Measurements from ENCODE around the gene TNFRSF8. TPM values are rescaled to one million over a fixed set of nuclear protein-coding genes. Genes with fewer than 3 reads are reported as not detected.

TNFRSF8 gene
- total and polyA plus RNA-seq, 2 of the 4 experiments (the other 2 are of a cell fraction): under 0.01 to 0.31 TPM

GRCh38 chr1:12144969-12145368 is 81.9 kb downstream of the TNFRSF8 start:
- intact Hi-C loops (cut with micrococcal nuclease): no loop called here
- no peak overlapping the region for H2BK5ac ChIP-seq (ENCODE audit: low read depth, low read length, poor library complexity, severe bottlenecking)
- ChIA-PET POLR2A (ENCODE audit: unreplicated experiment) (no interaction called here), CTCF (no interaction called here)
- peak overlapping the region; percentile 33 for H2AK9ac ChIP-seq (replicated peaks; ENCODE audit: low read depth, low read length, poor library complexity)
- TF ChIP-seq BHLHE40 (IDR thresholded peaks at IDR 0.05; ENCODE audit: low read depth, low read length): no peak
- TF ChIP-seq FOS (IDR thresholded peaks at IDR 0.05; ENCODE audit: low read depth, low read length): no peak
- no peak for TF ChIP-seq RAD21 (IDR thresholded peaks at IDR 0.05; ENCODE audit: low read length)
- TF ChIP-seq POLR2A (IDR thresholded peaks at IDR 0.05; ENCODE audit: low read depth, low read length): no peak
- no peak for TF ChIP-seq MXI1 (IDR thresholded peaks at IDR 0.05; ENCODE audit: borderline replicate concordance, low read depth, low read length)
- no peak for TF ChIP-seq RCOR1 (IDR thresholded peaks at IDR 0.05; ENCODE audit: insufficient replicate concordance, low read length)
- TF ChIP-seq MAFK (IDR thresholded peaks at IDR 0.05; ENCODE audit: low read depth, low read length): no peak
- no peak for TF ChIP-seq CTCF (conservative IDR thresholded peaks at IDR 0.05; ENCODE audit: low read depth, low read length)
- no peak for TF ChIP-seq ELK1 (IDR thresholded peaks at IDR 0.05; ENCODE audit: borderline replicate concordance, low read depth, low read length)
- TF ChIP-seq SMC3 (IDR thresholded peaks at IDR 0.05; ENCODE audit: low read depth, low read length): no peak
- TF ChIP-seq NFE2L2 (IDR thresholded peaks at IDR 0.05; ENCODE audit: low read depth, low read length): no peak
- no peak for TF ChIP-seq MAZ (IDR thresholded peaks at IDR 0.05; ENCODE audit: borderline replicate concordance, low read depth, low read length)
- no peak for TF ChIP-seq CHD1 (IDR thresholded peaks at IDR 0.05; ENCODE audit: low read depth, low read length)
- no peak overlapping the region for H4K5ac ChIP-seq (ENCODE audit: low read depth, low read length)
- H2BK20ac ChIP-seq (ENCODE audit: low read depth, low read length): peak overlapping the region; percentile 68; the same call in 1 of the 2 replicates
- no peak overlapping the region; the same call in 1 of the 2 replicates for H3K27ac ChIP-seq (ENCODE audit: insufficient read depth, low read length)
- no peaks in the 10 kb centered on the region for H4K20me1 ChIP-seq (ENCODE audit: insufficient read depth, low read length)
- no peak overlapping the region for H3K18ac ChIP-seq (ENCODE audit: low read depth, low read length)
- H3K9me1 ChIP-seq (ENCODE audit: insufficient read depth, low read length): peaks cover 13% of the 10 kb centered on the region
- peak overlapping the region; percentile 85; the same call in 2 of the 3 replicates for H2BK15ac ChIP-seq (ENCODE audit: low read depth, low read length)
- no peak overlapping the region for H3K4me2 ChIP-seq (ENCODE audit: low read depth, low read length)
- no peak overlapping the region for H3K9ac ChIP-seq (ENCODE audit: low read depth, low read length)
- H3K4ac ChIP-seq (ENCODE audit: low read depth, low read length): peak overlapping the region; percentile 11
- no peak overlapping the region for H3K56ac ChIP-seq (ENCODE audit: extremely low read depth, insufficient read depth, low read length)
- H3K36me3 ChIP-seq (ENCODE audit: control insufficient read depth, insufficient read depth, low read length): no peaks in the 10 kb centered on the region
- H4K8ac ChIP-seq (ENCODE audit: low read depth in 2 of 2, low read length in 2 of 2): no peak overlapping the region
- no peaks in the 10 kb centered on the region for H3K79me1 ChIP-seq (ENCODE audit: low read depth in 1 of 2, low read length in 2 of 2)
- BruUV-seq (replicated peaks): no TSS peak
- peak overlapping the region; percentile 83 for H2AK5ac ChIP-seq (ENCODE audit: low read depth, low read length)
- no peak overlapping the region for H3K23ac ChIP-seq (ENCODE audit: low read depth, low read length)
- ATAC-seq (ENCODE audit: low read depth) (no peak), DNase-seq (no peak)
- H3K9me3 ChIP-seq (ENCODE audit: control insufficient read depth, insufficient read depth, low read length): peaks cover 4% of the 10 kb centered on the region; the same call in 1 of the 2 replicates
- peak overlapping the region; percentile 15 for H2AFZ ChIP-seq (replicated peaks; ENCODE audit: low read length, poor library complexity)
- peaks cover 27% of the 10 kb centered on the region for H3K4me1 ChIP-seq (ENCODE audit: control insufficient read depth, insufficient read depth, low read length)
- WGBS, 2 experiments (ENCODE audit: extremely low coverage in 2 of 2, insufficient read length in 1 of 2): no CpG with 5 or more reads among the region's 4 CpGs
- no peak overlapping the region for H3K14ac ChIP-seq (replicated peaks; ENCODE audit: low read depth, low read length)
- dilution Hi-C loops (cut with HindIII; ENCODE audit: low sequenced_read_pairs, unreplicated experiment): no loop called here
- H3K4me3 ChIP-seq (ENCODE audit: insufficient read depth, low read depth, low read length): no peak overlapping the region
- in situ Hi-C loops (cut with MboI; ENCODE audit: low sequenced_read_pairs): no loop called here
- peak overlapping the region; percentile 58; the same call in 1 of the 2 replicates for H2BK120ac ChIP-seq (ENCODE audit: low read depth, low read length)
- H4K91ac ChIP-seq (ENCODE audit: insufficient read depth, low read depth, low read length): no peak overlapping the region
- no peaks in the 10 kb centered on the region for H3K27me3 ChIP-seq (ENCODE audit: control insufficient read depth, insufficient read depth, low read length)

Measured in IMR-90 (cell line).